ENCODE results near the gene IL4.

Gene IL4

GRCh38 chr5:132663771-132664695 lies 9.8 kb upstream of the IL4 start:
- no peak for DNase-seq
- Mint-ChIP-seq H3K4me3 (no peak overlapping the region), H3K4me1 (peaks cover 10% of the 10 kb centered on the region), H3K27me3 (peaks cover 14% of the 10 kb centered on the region), H3K27ac (no peak overlapping the region), H3K36me3 (no peaks in the 10 kb centered on the region), H3K9me3 (no peaks in the 10 kb centered on the region)
- CTCF ChIA-PET: interaction anchor here (0.6 kb wide), 1 partner anchor 155 kb away, joined by 4 read pairs; no protein-coding TSS in a partner anchor

GRCh38 chr5:132664696-132665209 lies 9.0 kb upstream of the IL4 start:
- no peaks in the 10 kb centered on the region for H3K36me3 Mint-ChIP-seq
- no peak for DNase-seq
- CTCF ChIA-PET: no interaction called here
- peaks cover 10% of the 10 kb centered on the region for H3K4me1 Mint-ChIP-seq
- H3K9me3 Mint-ChIP-seq: no peaks in the 10 kb centered on the region
- no peak overlapping the region for H3K27ac Mint-ChIP-seq
- no peak overlapping the region for H3K4me3 Mint-ChIP-seq
- H3K27me3 Mint-ChIP-seq: peaks cover 14% of the 10 kb centered on the region

- H3K27ac Mint-ChIP-seq: peak overlapping the region; percentile 40
- CTCF ChIA-PET: interaction anchor here (1.9 kb wide), 1 partner anchor 279 kb away, joined by 7 read pairs; no protein-coding TSS in a partner anchor
- peaks cover 14% of the 10 kb centered on the region for H3K27me3 Mint-ChIP-seq
- no peak overlapping the region for H3K4me3 Mint-ChIP-seq
- no peaks in the 10 kb centered on the region for H3K36me3 Mint-ChIP-seq
- no peak for DNase-seq
- peaks cover 10% of the 10 kb centered on the region for H3K4me1 Mint-ChIP-seq
- H3K9me3 Mint-ChIP-seq: no peaks in the 10 kb centered on the region
Observed at GRCh38 chr5:132665574-132666080, 8.2 kb upstream of the IL4 start.

GRCh38 chr5:132666310-132667123 lies 7.3 kb upstream of the IL4 start:
- H3K9me3 Mint-ChIP-seq: no peaks in the 10 kb centered on the region
- CTCF ChIA-PET: interaction anchor here (1.9 kb wide), 1 partner anchor 280 kb away, joined by 7 read pairs; no protein-coding TSS in a partner anchor
- no peak overlapping the region for H3K4me3 Mint-ChIP-seq
- no peaks in the 10 kb centered on the region for H3K36me3 Mint-ChIP-seq
- H3K27me3 Mint-ChIP-seq: peaks cover 14% of the 10 kb centered on the region
- DNase-seq: no peak
- H3K4me1 Mint-ChIP-seq: peaks cover 10% of the 10 kb centered on the region
- H3K27ac Mint-ChIP-seq: no peak overlapping the region

- CTCF ChIA-PET: interaction anchor here (1.9 kb wide), 1 partner anchor 281 kb away, joined by 7 read pairs; no protein-coding TSS in a partner anchor
- peak overlapping the region; percentile 56 for H3K27ac Mint-ChIP-seq
Observed at GRCh38 chr5:132667309-132667708, 6.5 kb upstream of the IL4 start.

GRCh38 chr5:132667761-132668705 lies 5.8 kb upstream of the IL4 start:
- DNase-seq: no peak
- peaks cover 8% of the 10 kb centered on the region for H3K4me1 Mint-ChIP-seq
- no peaks in the 10 kb centered on the region for H3K36me3 Mint-ChIP-seq
- peaks cover 11% of the 10 kb centered on the region for H3K27me3 Mint-ChIP-seq
- H3K4me3 Mint-ChIP-seq: no peak overlapping the region
- CTCF ChIA-PET: interaction anchor here (1.9 kb wide), 1 partner anchor 282 kb away, joined by 7 read pairs; no protein-coding TSS in a partner anchor
- no peaks in the 10 kb centered on the region for H3K9me3 Mint-ChIP-seq
- peak overlapping the region; percentile 56 for H3K27ac Mint-ChIP-seq

More at GRCh38 chr5:132667309-132667708, 6.5 kb upstream of the IL4 start:
- Mint-ChIP-seq H3K36me3 (no peaks in the 10 kb centered on the region), H3K4me3 (no peak overlapping the region), H3K9me3 (no peaks in the 10 kb centered on the region), H3K27me3 (peaks cover 14% of the 10 kb centered on the region), H3K4me1 (peaks cover 10% of the 10 kb centered on the region)
- DNase-seq: no peak

- CTCF ChIA-PET: no interaction called here
- Mint-ChIP-seq H3K27me3 (peaks cover 8% of the 10 kb centered on the region), H3K4me3 (no peak overlapping the region), H3K9me3 (no peaks in the 10 kb centered on the region), H3K27ac (no peak overlapping the region), H3K36me3 (no peaks in the 10 kb centered on the region), H3K4me1 (peaks cover 4% of the 10 kb centered on the region)
- DNase-seq: no peak
Observed at GRCh38 chr5:132668706-132669454, 4.9 kb upstream of the IL4 start.

GRCh38 chr5:132669455-132669820 lies 4.4 kb upstream of the IL4 start:
- Mint-ChIP-seq H3K9me3 (no peaks in the 10 kb centered on the region), H3K36me3 (no peaks in the 10 kb centered on the region), H3K4me1 (peaks cover 7% of the 10 kb centered on the region), H3K27me3 (peaks cover 13% of the 10 kb centered on the region), H3K4me3 (no peak overlapping the region), H3K27ac (no peak overlapping the region)
- DNase-seq: no peak
- CTCF ChIA-PET: no interaction called here

GRCh38 chr5:132669966-132670882 lies 3.6 kb upstream of the IL4 start:
- Mint-ChIP-seq H3K27ac (no peak overlapping the region), H3K4me3 (no peak overlapping the region), H3K36me3 (no peaks in the 10 kb centered on the region), H3K4me1 (peaks cover 12% of the 10 kb centered on the region), H3K9me3 (no peaks in the 10 kb centered on the region), H3K27me3 (peaks cover 13% of the 10 kb centered on the region)
- CTCF ChIA-PET: no interaction called here
- no peak for DNase-seq

- CTCF ChIA-PET: no interaction called here
- H3K27me3 Mint-ChIP-seq: peaks cover 13% of the 10 kb centered on the region
- H3K9me3 Mint-ChIP-seq: no peaks in the 10 kb centered on the region
- DNase-seq: no peak
- no peak overlapping the region for H3K4me3 Mint-ChIP-seq
- no peak overlapping the region for H3K27ac Mint-ChIP-seq
- no peaks in the 10 kb centered on the region for H3K36me3 Mint-ChIP-seq
- peaks cover 17% of the 10 kb centered on the region for H3K4me1 Mint-ChIP-seq
Observed at GRCh38 chr5:132671000-132671399, 2.8 kb upstream of the IL4 start.

GRCh38 chr5:132673488-132673887 lies 301 bp upstream of the IL4 start:
- H3K27me3 Mint-ChIP-seq: peaks cover 23% of the 10 kb centered on the region
- CTCF ChIA-PET: no interaction called here
- no peak for DNase-seq
- peaks cover 15% of the 10 kb centered on the region for H3K4me1 Mint-ChIP-seq
- no peaks in the 10 kb centered on the region for H3K9me3 Mint-ChIP-seq
- H3K4me3 Mint-ChIP-seq: no peak overlapping the region
- no peak overlapping the region for H3K27ac Mint-ChIP-seq
- H3K36me3 Mint-ChIP-seq: no peaks in the 10 kb centered on the region
